Measurements from ENCODE around the gene MBNL2. TPM values are rescaled to one million over a fixed set of nuclear protein-coding genes. Genes with fewer than 3 reads are reported as not detected.

MBNL2 gene
- total RNA-seq, 1 experiment from 2014 or later = 0.17 TPM

- no peaks in the 10 kb centered on the region for H3K23me2 ChIP-seq (ENCODE audit: insufficient read length, low read depth, low read length, poor library complexity, severe bottlenecking)
- no peak overlapping the region for H4K8ac ChIP-seq (replicated peaks; ENCODE audit: insufficient read length, low read depth, low read length)
- no peak overlapping the region for H3T11ph ChIP-seq (ENCODE audit: low read length)
- Mint-ChIP-seq H3K27me3 (ENCODE audit: low read depth) (no peaks in the 10 kb centered on the region), H3K4me1 (peaks cover 10 to 12% of the 10 kb centered on the region in 2 experiments), H3K36me3 (ENCODE audit: insufficient read depth in 1 of 3, low read depth in 3 of 3) (no peaks in the 10 kb centered on the region), H3K9me3 (no peaks in the 10 kb centered on the region), H3K4me3 (no peak overlapping the region), H3K27ac (no peak overlapping the region)
- no peak overlapping the region for H3K23ac ChIP-seq (ENCODE audit: insufficient read length, low read depth, low read length)
- H4K91ac ChIP-seq (ENCODE audit: insufficient read length, low read depth, low read length) = no peak overlapping the region
- H4K5ac ChIP-seq (ENCODE audit: insufficient read length, low read depth, low read length) = no peak overlapping the region
- H4K20me1 ChIP-seq (ENCODE audit: control insufficient read depth, insufficient read depth, insufficient read length) = no peaks in the 10 kb centered on the region
- no peak overlapping the region for H3K9ac ChIP-seq (ENCODE audit: extremely low read depth, insufficient read length, low read length)
- no peak for DNase-seq
- no peaks in the 10 kb centered on the region for H3K9me3 ChIP-seq (ENCODE audit: control insufficient read depth, low read depth, low read length)
- WGBS (ENCODE audit: extremely low coverage, insufficient read length, low lambda C conversion rate) = no CpG with 5 or more reads among the region's 8 CpGs
- no peak overlapping the region for H2BK120ac ChIP-seq (ENCODE audit: low read depth, low read length, poor library complexity, severe bottlenecking)
- no peaks in the 10 kb centered on the region for H3K27me3 ChIP-seq (ENCODE audit: insufficient read depth, low read length)
- no peak overlapping the region for H2AK5ac ChIP-seq (ENCODE audit: insufficient read length, low read length)
- no peak overlapping the region for H2BK15ac ChIP-seq (ENCODE audit: low read depth, low read length)
- no peak overlapping the region for H3K4ac ChIP-seq (ENCODE audit: low read depth, low read length)
- H3K4me2 ChIP-seq (ENCODE audit: insufficient read depth, insufficient read length, low read length) = no peak overlapping the region
- H3K79me1 ChIP-seq (ENCODE audit: insufficient read depth, low read depth, low read length, poor library complexity, severe bottlenecking) = no peaks in the 10 kb centered on the region
- no peak overlapping the region for H2BK20ac ChIP-seq (ENCODE audit: low read depth, low read length, poor library complexity, severe bottlenecking)
- no peaks in the 10 kb centered on the region for H3K79me2 ChIP-seq (ENCODE audit: insufficient read depth, low read length)
- no peak overlapping the region for H3K27ac ChIP-seq (ENCODE audit: insufficient read length, low read depth, low read length)
- no peak overlapping the region for H2AFZ ChIP-seq (ENCODE audit: low read length)
- TF ChIP-seq, protein P1, sequence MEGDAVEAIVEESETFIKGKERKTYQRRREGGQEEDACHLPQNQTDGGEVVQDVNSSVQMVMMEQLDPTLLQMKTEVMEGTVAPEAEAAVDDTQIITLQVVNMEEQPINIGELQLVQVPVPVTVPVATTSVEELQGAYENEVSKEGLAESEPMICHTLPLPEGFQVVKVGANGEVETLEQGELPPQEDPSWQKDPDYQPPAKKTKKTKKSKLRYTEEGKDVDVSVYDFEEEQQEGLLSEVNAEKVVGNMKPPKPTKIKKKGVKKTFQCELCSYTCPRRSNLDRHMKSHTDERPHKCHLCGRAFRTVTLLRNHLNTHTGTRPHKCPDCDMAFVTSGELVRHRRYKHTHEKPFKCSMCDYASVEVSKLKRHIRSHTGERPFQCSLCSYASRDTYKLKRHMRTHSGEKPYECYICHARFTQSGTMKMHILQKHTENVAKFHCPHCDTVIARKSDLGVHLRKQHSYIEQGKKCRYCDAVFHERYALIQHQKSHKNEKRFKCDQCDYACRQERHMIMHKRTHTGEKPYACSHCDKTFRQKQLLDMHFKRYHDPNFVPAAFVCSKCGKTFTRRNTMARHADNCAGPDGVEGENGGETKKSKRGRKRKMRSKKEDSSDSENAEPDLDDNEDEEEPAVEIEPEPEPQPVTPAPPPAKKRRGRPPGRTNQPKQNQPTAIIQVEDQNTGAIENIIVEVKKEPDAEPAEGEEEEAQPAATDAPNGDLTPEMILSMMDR (conservative IDR thresholded peaks at IDR 0.05) = no peak
- H3K14ac ChIP-seq (ENCODE audit: insufficient read depth, low read length) = no peak overlapping the region
- no peaks in the 10 kb centered on the region for H3K4me1 ChIP-seq (ENCODE audit: insufficient read depth, low read length)
- H3K18ac ChIP-seq (ENCODE audit: insufficient read length, low read depth, low read length) = no peak overlapping the region
- H3K56ac ChIP-seq (ENCODE audit: insufficient read length, low read depth, low read length) = no peak overlapping the region
- no peak overlapping the region for H2BK12ac ChIP-seq (ENCODE audit: insufficient read length, low read depth, low read length)
- H2BK5ac ChIP-seq (ENCODE audit: insufficient read length, low read length) = no peak overlapping the region
Measured at GRCh38 chr13:97275776-97276501, 53.8 kb downstream of the MBNL2 start.

Measured in H9 (cell line).